ENCODE data around the gene MAPK14. TPM values are rescaled to one million over a fixed set of nuclear protein-coding genes. Genes with fewer than 3 reads are reported as not detected.

MAPK14 gene
- total RNA-seq, 1 experiment from 2014 or later = 50.8 TPM

- ChIA-PET POLR2A (ENCODE audit: low non-redundant PET) (no interaction called here), CTCF (interaction anchor here (0.6 kb wide), 1 partner anchor 652 kb away, joined by 4 read pairs; no protein-coding TSS in a partner anchor)
- DNase-seq (ENCODE audit: low spot score) = no peak
- Histone ChIP-seq H3K9me3 (ENCODE audit: low read depth, low read length, poor library complexity, severe bottlenecking) (no peaks in the 10 kb centered on the region), H3K36me3 (ENCODE audit: insufficient read depth, low read length, poor library complexity, severe bottlenecking) (peaks cover 10% of the 10 kb centered on the region), H3K27me3 (replicated peaks; ENCODE audit: insufficient read depth, low read depth, low read length, poor library complexity) (no peaks in the 10 kb centered on the region), H3K27ac (ENCODE audit: low read depth, low read length, poor library complexity, severe bottlenecking) (no peak overlapping the region), H3K4me1 (ENCODE audit: insufficient read depth, low read length, poor library complexity, severe bottlenecking) (no peaks in the 10 kb centered on the region), H3K4me3 (ENCODE audit: low read depth, low read length, poor library complexity, severe bottlenecking) (no peak overlapping the region)
- no peak for TF ChIP-seq EZH2 (IDR thresholded peaks at IDR 0.05; ENCODE audit: borderline replicate concordance, low read depth, low read length, poor library complexity, severe bottlenecking)
- TF ChIP-seq CTCF (conservative IDR thresholded peaks at IDR 0.05; ENCODE audit: low read depth, low read length) = no peak
- no TSS peak for BruUV-seq (replicated peaks)
- intact Hi-C loops (cut with micrococcal nuclease; ENCODE audit: unreplicated experiment) = no loop called here
Observed at GRCh38 chr6:36114798-36115408, 87.3 kb downstream of the MAPK14 start.

- H3K27ac ChIP-seq (ENCODE audit: low read depth, low read length, poor library complexity, severe bottlenecking) = no peak overlapping the region
- ChIA-PET POLR2A (ENCODE audit: low non-redundant PET) (no interaction called here), CTCF (interaction anchor here (0.6 kb wide), 1 partner anchor 652 kb away, joined by 4 read pairs; no protein-coding TSS in a partner anchor)
- H3K9me3 ChIP-seq (ENCODE audit: low read depth, low read length, poor library complexity, severe bottlenecking) = no peaks in the 10 kb centered on the region
- no peaks in the 10 kb centered on the region for H3K4me1 ChIP-seq (ENCODE audit: insufficient read depth, low read length, poor library complexity, severe bottlenecking)
- no peak overlapping the region for H3K4me3 ChIP-seq (ENCODE audit: low read depth, low read length, poor library complexity, severe bottlenecking)
- no TSS peak for BruUV-seq (replicated peaks)
- TF ChIP-seq CTCF (conservative IDR thresholded peaks at IDR 0.05; ENCODE audit: low read depth, low read length) = no peak
- no peak for TF ChIP-seq EZH2 (IDR thresholded peaks at IDR 0.05; ENCODE audit: borderline replicate concordance, low read depth, low read length, poor library complexity, severe bottlenecking)
- intact Hi-C loops (cut with micrococcal nuclease; ENCODE audit: unreplicated experiment) = no loop called here
- H3K27me3 ChIP-seq (replicated peaks; ENCODE audit: insufficient read depth, low read depth, low read length, poor library complexity) = no peaks in the 10 kb centered on the region
- DNase-seq (ENCODE audit: low spot score) = no peak
- H3K36me3 ChIP-seq (ENCODE audit: insufficient read depth, low read length, poor library complexity, severe bottlenecking) = peaks cover 6% of the 10 kb centered on the region
Observed at GRCh38 chr6:36115412-36115811, 87.8 kb downstream of the MAPK14 start.

DNA sequence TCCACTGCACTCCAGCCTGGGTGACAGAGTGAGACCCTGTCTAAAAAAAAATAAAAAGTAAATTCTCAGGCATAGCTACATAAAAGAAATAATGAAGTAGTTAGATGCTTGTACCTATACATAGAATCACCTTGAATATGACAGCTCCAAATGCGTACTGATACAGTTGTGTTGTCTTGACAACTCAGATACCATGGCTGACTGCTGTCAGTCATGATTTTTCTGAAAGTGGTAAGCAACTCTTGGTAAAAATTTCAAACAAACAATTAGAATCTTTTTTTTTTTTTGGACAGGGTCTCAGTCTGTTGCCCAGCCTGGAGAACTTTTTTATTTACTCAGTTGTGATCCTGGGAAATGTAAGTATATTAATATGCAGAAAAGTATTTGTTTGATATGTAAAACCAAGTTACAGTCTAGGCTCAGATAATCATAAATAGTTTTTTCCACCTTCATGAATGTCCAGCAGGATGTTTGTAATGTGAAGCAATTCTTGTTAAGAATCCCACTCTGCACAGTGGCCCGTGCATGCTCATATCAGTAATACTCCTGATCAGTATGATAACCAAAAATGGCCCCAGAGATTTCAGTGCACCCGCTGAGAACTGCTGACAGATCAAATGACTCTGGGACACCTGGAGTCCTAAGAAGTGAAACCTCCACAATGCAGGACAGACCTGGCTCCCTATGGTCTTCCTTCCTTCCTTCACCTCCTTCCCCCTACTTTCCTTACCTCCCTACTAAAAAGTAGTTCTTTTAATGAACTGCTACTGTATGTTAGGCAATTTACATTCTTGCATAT, 88.7 kb downstream of the MAPK14 start:
- H3K4me3 ChIP-seq (ENCODE audit: low read depth, low read length, poor library complexity, severe bottlenecking) = no peak overlapping the region
- BruUV-seq (replicated peaks) = no TSS peak
- H3K36me3 ChIP-seq (ENCODE audit: insufficient read depth, low read length, poor library complexity, severe bottlenecking) = peaks cover 4% of the 10 kb centered on the region
- intact Hi-C loops (cut with micrococcal nuclease; ENCODE audit: unreplicated experiment) = no loop called here
- POLR2A ChIA-PET (ENCODE audit: low non-redundant PET) = no interaction called here
- no peak overlapping the region for H3K27ac ChIP-seq (ENCODE audit: low read depth, low read length, poor library complexity, severe bottlenecking)
- H3K4me1 ChIP-seq (ENCODE audit: insufficient read depth, low read length, poor library complexity, severe bottlenecking) = no peaks in the 10 kb centered on the region
- no peak for TF ChIP-seq CTCF (conservative IDR thresholded peaks at IDR 0.05; ENCODE audit: low read depth, low read length)
- TF ChIP-seq EZH2 (IDR thresholded peaks at IDR 0.05; ENCODE audit: borderline replicate concordance, low read depth, low read length, poor library complexity, severe bottlenecking) = no peak
- H3K27me3 ChIP-seq (replicated peaks; ENCODE audit: insufficient read depth, low read depth, low read length, poor library complexity) = no peaks in the 10 kb centered on the region
- CTCF ChIA-PET = no interaction called here
- no peak for DNase-seq (ENCODE audit: low spot score)
- no peaks in the 10 kb centered on the region for H3K9me3 ChIP-seq (ENCODE audit: low read depth, low read length, poor library complexity, severe bottlenecking)

Measured in A673 (cell line).